ENCODE data around the gene ANKRD42.

- TF ChIP-seq POLR2A (IDR thresholded peaks at IDR 0.05) = no peak
- TF ChIP-seq CTCF (IDR thresholded peaks at IDR 0.05) = no peak
- no peak for TF ChIP-seq EP300 (IDR thresholded peaks at IDR 0.05)
Observed at GRCh38 chr11:83162377-83162776, 31.1 kb upstream of the ANKRD42 start.

All from sigmoid colon (tissue), 4 donors.